Liver (tissue), 3 donors: ENCODE data around the gene ALDH5A1.

ENCODE experiments used
- EGR1 ChIP-seq, 2 donors: IDR thresholded peaks; 2 replicates each; pipeline ENCODE4 v1.6.1; 2016 to 2018; ENCODE audit warnings: antibody characterized with exemption in 2 of 2, low read depth in 2 of 2
- FOXA1 ChIP-seq: IDR thresholded peaks from 2 replicates; pipeline ENCODE4 v1.6.1; 2016; ENCODE audit warnings: antibody characterized with exemption
- GABPA ChIP-seq, 2 donors: IDR thresholded peaks in 1 of 2; conservative IDR thresholded peaks in 1 of 2; 2 replicates each; pipeline ENCODE4 v1.6.1; 2016; ENCODE audit warnings: antibody characterized with exemption in 2 of 2, mild to moderate bottlenecking in 1 of 2, moderate library complexity in 1 of 2
- TAF1 ChIP-seq: conservative IDR thresholded peaks from 2 replicates; pipeline ENCODE4 v1.6.1; 2016; ENCODE audit warnings: antibody characterized with exemption, mild to moderate bottlenecking
- YY1 ChIP-seq: IDR thresholded peaks from 2 replicates; pipeline ENCODE4 v1.6.1; 2016; ENCODE audit warnings: antibody characterized with exemption, mild to moderate bottlenecking
- TF ChIP-seq, protein P1 (sequence below): fragments of 150-350 bp; IDR thresholded peaks from 2 replicates; pipeline ENCODE4 v1.5.1; 2017; ENCODE audit warnings: improper control_type of control experiment, low read depth, low read length; ENCODE audit not compliant: missing input control
- donor health status: healthy.
- donor health status: healthy.

DNA sequence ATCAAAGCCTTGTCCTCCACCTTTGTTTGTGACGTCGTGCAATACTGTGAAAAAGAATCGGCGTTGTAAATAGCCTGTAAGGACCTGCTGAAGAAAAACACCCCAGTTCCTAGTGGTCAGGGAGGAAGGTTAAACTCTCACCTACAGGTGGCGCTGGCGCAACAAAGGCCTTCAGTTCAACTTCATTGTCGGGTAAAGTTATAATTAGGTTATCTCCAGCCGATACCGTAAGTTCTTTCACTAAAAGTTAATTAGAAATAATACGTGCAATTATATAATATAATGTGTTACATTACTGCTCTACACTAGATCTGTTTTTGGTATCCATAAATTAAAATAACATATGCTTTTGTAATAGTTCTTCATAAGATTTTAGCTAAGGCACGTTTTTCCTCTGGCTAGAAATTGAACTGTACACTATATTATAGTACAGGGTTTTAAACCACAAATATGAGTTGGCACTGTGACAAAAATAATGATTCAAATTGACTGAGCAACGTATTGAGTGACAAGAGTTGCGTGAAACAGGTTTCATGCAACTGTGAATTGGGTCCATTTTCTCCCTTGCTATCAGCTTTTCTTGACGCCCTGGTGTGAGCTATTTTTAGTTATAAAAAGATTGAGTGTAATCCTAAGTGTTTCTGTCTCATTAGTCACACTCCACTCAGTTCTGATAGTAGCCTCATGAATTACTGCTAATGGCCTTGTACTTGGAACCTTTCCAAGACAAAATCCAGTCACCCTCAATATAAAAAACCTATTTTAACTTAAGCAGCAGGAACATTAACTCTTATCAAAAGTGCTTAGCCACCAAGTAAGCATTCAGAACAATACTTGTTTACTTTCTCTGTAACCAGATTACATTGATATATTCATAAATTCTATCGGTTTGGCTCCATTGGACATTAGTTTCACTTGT is 89.0 kb downstream of the ALDH5A1 start:
- TF ChIP-seq, protein P1, sequence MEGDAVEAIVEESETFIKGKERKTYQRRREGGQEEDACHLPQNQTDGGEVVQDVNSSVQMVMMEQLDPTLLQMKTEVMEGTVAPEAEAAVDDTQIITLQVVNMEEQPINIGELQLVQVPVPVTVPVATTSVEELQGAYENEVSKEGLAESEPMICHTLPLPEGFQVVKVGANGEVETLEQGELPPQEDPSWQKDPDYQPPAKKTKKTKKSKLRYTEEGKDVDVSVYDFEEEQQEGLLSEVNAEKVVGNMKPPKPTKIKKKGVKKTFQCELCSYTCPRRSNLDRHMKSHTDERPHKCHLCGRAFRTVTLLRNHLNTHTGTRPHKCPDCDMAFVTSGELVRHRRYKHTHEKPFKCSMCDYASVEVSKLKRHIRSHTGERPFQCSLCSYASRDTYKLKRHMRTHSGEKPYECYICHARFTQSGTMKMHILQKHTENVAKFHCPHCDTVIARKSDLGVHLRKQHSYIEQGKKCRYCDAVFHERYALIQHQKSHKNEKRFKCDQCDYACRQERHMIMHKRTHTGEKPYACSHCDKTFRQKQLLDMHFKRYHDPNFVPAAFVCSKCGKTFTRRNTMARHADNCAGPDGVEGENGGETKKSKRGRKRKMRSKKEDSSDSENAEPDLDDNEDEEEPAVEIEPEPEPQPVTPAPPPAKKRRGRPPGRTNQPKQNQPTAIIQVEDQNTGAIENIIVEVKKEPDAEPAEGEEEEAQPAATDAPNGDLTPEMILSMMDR = peak; percentile 69
- TF ChIP-seq TAF1 (no peak), GABPA (IDR thresholded peaks at IDR 0.05 in 1 of 2, conservative IDR thresholded peaks at IDR 0.05 in 1 of 2) (no peak), EGR1 (IDR thresholded peaks at IDR 0.05; ENCODE audit: low read depth in 2 of 2) (no peak), YY1 (no peak), FOXA1 (no peak)
